Activated T-cell treated with anti-CD3 and anti-CD28 coated beads for 48 hours (primary cell): ENCODE results near the gene PRAMEF6.
"Not testable (repeated sequence)": the region's sequence is repeated elsewhere in the genome, so short reads cannot be mapped to it uniquely, and the experiment has no call there.

ENCODE experiments used
- DNase-seq: peaks from one replicate; pipeline ENCODE4 v3.0.0-alpha.2; 2020; ENCODE audit warnings: low read depth

Gene PRAMEF6

DNA sequence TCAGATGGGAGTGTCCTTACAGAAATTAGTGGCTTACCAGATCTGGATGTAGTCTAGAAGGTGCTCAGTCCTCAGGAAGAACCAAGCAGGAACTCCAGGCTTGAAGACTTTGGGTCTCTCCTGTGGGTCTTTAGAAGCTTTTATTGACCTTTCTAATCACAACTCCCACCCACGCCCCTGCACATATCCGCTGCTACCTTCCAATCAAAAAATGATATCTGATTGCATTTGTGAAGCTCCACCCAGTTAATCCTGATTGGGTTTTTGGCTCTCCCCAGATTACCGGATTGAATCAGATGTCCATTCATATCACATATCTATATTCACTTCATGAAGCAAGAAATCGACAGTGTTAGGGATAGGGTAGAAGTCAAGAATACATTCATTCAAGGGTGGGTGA is at the start of gene PRAMEF6:
Gene PRAMEF6, minus strand, starts transcription at position 101 of the 400 bp plus-strand sequence. CDS start 5,062 bp downstream, outside the sequence.
- not testable (repeated sequence) for DNase-seq

DNA sequence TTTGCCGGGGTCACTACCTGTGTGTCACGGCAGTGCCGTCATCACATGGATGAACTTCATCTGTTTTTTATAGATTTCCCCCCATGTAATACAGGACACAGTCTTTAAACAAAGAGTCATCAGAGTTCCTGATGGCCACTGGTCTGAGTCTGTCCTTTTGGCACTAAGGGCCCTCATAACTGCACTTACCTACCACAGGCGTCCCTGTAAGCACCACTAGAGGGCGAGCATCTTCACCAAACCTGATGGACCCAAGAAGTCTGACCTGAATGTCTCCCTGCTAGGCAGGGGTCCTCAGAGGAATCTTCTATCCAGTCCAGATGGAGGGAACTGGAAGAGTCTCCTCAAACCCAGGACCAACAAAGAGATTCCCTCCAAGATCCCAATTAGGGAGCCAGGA is 23.0 kb downstream of the PRAMEF6 start:
- not testable (repeated sequence) for DNase-seq

DNA sequence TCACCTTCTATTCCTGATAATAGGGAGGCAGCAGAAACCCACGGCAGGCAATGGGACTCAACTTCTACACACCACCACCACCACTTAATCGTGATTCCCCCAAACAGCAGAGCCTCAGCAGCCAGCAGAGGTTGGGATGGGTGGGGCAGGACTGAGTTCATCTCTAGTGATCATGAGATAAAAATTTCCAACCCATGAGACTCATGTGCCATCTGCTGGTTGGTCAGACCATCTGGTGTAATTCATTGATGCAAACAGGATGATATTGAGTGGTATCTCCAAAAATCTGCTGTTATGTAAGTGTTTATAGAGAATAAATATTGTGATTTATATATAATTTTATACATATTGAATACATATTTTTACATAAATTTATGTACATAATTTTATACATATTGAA is 25.6 kb downstream of the PRAMEF6 start:
- not testable (repeated sequence) for DNase-seq

DNA sequence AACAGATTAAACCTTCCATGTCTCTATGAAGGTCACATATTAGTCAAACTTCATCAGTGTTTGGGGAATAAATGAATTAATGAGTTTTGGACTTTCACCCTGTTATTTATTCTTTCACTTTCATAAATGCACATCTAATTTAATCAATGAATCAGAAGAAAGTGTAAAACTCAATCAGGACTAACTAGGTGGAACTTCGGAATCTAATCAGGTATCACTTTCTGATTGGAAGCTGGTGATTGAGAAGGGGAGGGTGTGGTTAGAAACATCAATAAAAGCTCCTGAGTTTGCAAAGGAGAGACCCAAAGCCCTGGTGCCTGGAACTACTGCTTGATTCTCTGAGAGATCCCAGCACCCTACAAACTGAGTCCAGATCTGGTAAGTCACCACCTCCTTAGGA is 31.1 kb downstream of the PRAMEF6 start, which contains the start of gene PRAMEF7:
Gene PRAMEF7, plus strand, starts transcription at position 301 of the 400 bp plus-strand sequence. CDS start 1,083 bp downstream, outside the sequence.
- DNase-seq: not testable (repeated sequence)

DNA sequence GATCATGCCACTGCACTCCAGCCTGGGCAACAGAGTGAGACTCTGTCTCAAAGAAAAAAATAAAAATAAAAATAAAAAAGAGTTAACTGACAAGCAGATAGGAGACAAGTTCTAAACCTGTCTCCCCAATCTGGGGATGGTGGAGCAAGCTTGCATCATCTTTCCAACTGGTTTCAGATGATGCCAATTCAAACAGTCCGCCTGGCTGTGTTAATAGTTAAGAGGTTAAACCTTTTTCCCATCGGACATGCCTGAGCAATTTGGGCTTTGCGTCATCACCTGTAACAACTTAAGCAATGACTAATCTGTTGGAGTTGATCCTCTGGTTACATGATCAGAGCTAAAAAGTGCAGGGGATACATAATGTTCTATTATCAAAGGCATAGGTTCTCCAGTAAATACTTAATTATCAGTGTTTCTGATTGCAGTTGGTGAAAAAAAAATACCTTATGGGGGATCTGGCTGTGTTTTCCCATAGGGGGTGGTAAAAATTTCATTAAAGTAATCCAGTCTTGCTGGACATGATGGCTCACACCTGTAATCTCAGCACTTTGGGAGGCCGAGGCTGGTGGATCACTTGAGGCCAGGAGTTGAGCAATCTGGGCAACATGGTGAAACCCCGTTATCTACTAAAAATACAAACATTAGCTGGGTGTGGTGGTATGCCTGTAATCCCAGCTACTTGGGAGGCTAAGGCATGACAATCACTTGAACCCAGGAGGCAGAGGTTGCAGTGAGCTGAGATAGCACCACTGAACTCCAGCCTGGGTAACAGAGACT is 43.4 kb downstream of the PRAMEF6 start:
- not testable (repeated sequence) for DNase-seq

DNA sequence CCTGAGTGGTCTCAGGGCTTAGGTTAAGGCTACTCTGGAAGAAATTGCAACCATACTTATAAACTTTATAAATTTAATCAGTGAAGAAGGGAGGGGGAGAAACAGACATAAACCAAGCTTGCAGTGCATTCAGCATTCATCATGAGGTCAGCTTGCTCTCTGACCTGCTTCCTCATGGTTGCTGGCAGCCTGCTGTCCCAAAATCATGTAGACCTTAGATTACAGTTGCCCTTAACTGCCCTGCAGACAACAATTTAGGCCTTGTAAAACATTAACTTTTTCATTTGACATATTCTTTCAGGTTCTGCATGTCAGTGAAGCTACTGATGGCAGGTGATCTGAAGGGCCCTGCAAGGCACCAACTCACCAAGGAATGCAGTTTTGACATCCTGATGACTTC is 48.2 kb downstream of the PRAMEF6 start:
- DNase-seq: not testable (repeated sequence)

DNA sequence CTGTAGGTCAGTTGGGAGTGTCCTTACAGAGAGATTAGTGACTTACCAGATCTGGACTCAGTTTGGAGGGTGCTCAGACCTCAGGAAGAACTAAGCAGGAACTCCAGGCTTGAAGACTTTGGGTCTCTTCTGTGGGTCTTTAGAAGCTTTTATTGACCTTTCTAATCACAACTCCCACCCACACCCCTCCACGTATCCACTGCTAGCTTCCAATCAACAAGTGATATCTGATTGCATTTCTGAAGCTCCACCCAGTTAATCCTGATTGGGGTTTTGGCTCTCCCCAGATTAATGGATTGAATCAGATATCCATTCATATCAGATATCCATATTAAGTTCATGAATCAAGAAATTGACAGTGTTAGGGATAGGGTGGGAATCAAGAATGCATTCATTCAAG is 49.2 kb downstream of the PRAMEF6 start, which contains the start of gene PRAMEF10:
Gene PRAMEF10, minus strand, starts transcription at position 101 of the 400 bp plus-strand sequence. CDS start 2,423 bp downstream, outside the sequence.
- DNase-seq: not testable (repeated sequence)
